Fibroblast of upper back skin (primary cell): Measurements from ENCODE around the gene KCTD5.
"Not testable (repeated sequence)": the region's sequence is repeated elsewhere in the genome, so short reads cannot be mapped to it uniquely, and the experiment has no call there.

Source experiments
- DNase-seq: peaks from one replicate; pipeline ENCODE4 v3.0.0-alpha.2; 2013

Gene KCTD5

GRCh38 chr16:2673066-2673999 lies 9.0 kb upstream of the KCTD5 start:
- peak; percentile 95 for DNase-seq

GRCh38 chr16:2675021-2675420 lies 7.3 kb upstream of the KCTD5 start:
- no peak for DNase-seq

GRCh38 chr16:2675714-2676113 lies 6.6 kb upstream of the KCTD5 start:
- no peak for DNase-seq

GRCh38 chr16:2676937-2677336 lies 5.4 kb upstream of the KCTD5 start:
- DNase-seq = not testable (repeated sequence)

GRCh38 chr16:2678206-2678965 lies 3.9 kb upstream of the KCTD5 start:
- not testable (repeated sequence) for DNase-seq

- DNase-seq = not testable (repeated sequence)
Measured at GRCh38 chr16:2679902-2680301, 2.4 kb upstream of the KCTD5 start.

- not testable (repeated sequence) for DNase-seq
Measured at GRCh38 chr16:2680360-2680759, 2.0 kb upstream of the KCTD5 start.

- DNase-seq = not testable (repeated sequence)
Measured at GRCh38 chr16:2683041-2683440, 718 bp downstream of the KCTD5 start.

GRCh38 chr16:2686075-2686474 lies 3.8 kb downstream of the KCTD5 start:
- not testable (repeated sequence) for DNase-seq

GRCh38 chr16:2686912-2687507 lies 4.7 kb downstream of the KCTD5 start:
- no peak for DNase-seq

GRCh38 chr16:2687531-2688308 lies 5.4 kb downstream of the KCTD5 start:
- DNase-seq = no peak

- DNase-seq = not testable (repeated sequence)
Measured at GRCh38 chr16:2689422-2689821, 7.1 kb downstream of the KCTD5 start.

GRCh38 chr16:2689968-2690801 lies 7.9 kb downstream of the KCTD5 start:
- DNase-seq = no peak

GRCh38 chr16:2690852-2691251 lies 8.5 kb downstream of the KCTD5 start:
- DNase-seq = no peak

- DNase-seq = no peak
Measured at GRCh38 chr16:2691491-2692248, 9.3 kb downstream of the KCTD5 start.

GRCh38 chr16:2692251-2692947 lies 10.1 kb downstream of the KCTD5 start:
- no peak for DNase-seq

GRCh38 chr16:2692948-2693651 lies 10.8 kb downstream of the KCTD5 start:
- DNase-seq = no peak

- DNase-seq = not testable (repeated sequence)
Measured at GRCh38 chr16:2696601-2697250, 14.4 kb downstream of the KCTD5 start.

- DNase-seq = no peak
Measured at GRCh38 chr16:2697401-2697948, 15.2 kb downstream of the KCTD5 start.
